HepG2 (cell line): ENCODE measurements around the gene FADD.

Source experiments
- FOXA1 ChIP-seq, 2 experiments: fragments of 450-650 bp in 1 of 2; sonication (generic) in 1 of 2; formaldehyde crosslinking in 1 of 2; IDR thresholded peaks; 2 replicates each; pipeline versions ENCODE4 v1.4.0 to v1.6.1; 2016 to 2020; ENCODE audit warnings: missing genetic modification reagents in 1 of 2
- PBX2 ChIP-seq: IDR thresholded peaks from 2 replicates; pipeline ENCODE4 v1.6.1; 2016; ENCODE audit warnings: control low read depth

GRCh38 chr11:70167120-70167519 is 36.0 kb upstream of the FADD start:
- TF ChIP-seq PBX2 (CRISPR knock-in tag) (no peak), FOXA1 (IDR thresholded peaks at IDR 0.05) (no peak), FOXA1 (CRISPR knock-in tag; IDR thresholded peaks at IDR 0.05) (no peak)
